DOHH2 (cell line): Measurements from ENCODE around the gene TRAT1.
"Not testable (repeated sequence)": the region's sequence is repeated elsewhere in the genome, so short reads cannot be mapped to it uniquely, and the experiment has no call there.

ENCODE experiments used
- H3F3A ChIP-seq: fragments of 200-600 bp; sonication (generic), shearing (Covaris generic); 2 replicates; pipeline ENCODE4 v1.6.0; 2016; ENCODE audit warnings: antibody characterized with exemption, mild to moderate bottlenecking; ENCODE audit not compliant: control insufficient read depth, insufficient read depth
- H3K27ac ChIP-seq: fragments of 200-600 bp; sonication (generic); 2 replicates; pipeline ENCODE4 v1.5.1; 2014; ENCODE audit warnings: low read depth, mild to moderate bottlenecking, low read length, moderate library complexity
- H3K27me3 ChIP-seq: fragments of 200-600 bp; sonication (generic); 2 replicates; pipeline ENCODE4 v1.6.1; 2014; ENCODE audit warnings: mild to moderate bottlenecking, low read length, mixed read lengths; ENCODE audit not compliant: control insufficient read depth
- H3K36me3 ChIP-seq: fragments of 200-600 bp; sonication (generic); 2 replicates; pipeline ENCODE4 v1.6.1; 2014; ENCODE audit warnings: mild to moderate bottlenecking, low read length, moderate library complexity, mixed read lengths; ENCODE audit not compliant: control insufficient read depth
- H3K4me1 ChIP-seq: fragments of 200-600 bp; sonication (generic); 2 replicates; pipeline ENCODE4 v1.6.1; 2014; ENCODE audit warnings: mild to moderate bottlenecking, low read length, mixed read lengths; ENCODE audit not compliant: control insufficient read depth
- H3K4me2 ChIP-seq: fragments of 200-600 bp; sonication (generic); 2 replicates; pipeline ENCODE4 v1.6.0; 2014; ENCODE audit warnings: mild to moderate bottlenecking, low read length, moderate library complexity
- H3K4me3 ChIP-seq: fragments of 200-600 bp; sonication (generic); 2 replicates; pipeline ENCODE4 v1.5.1; 2014; ENCODE audit warnings: mild to moderate bottlenecking, low read length, mixed read lengths
- H3K79me2 ChIP-seq: fragments of 200-600 bp; sonication (generic); 2 replicates; pipeline ENCODE4 v1.6.1; 2014; ENCODE audit warnings: mild to moderate bottlenecking, low read length, mixed read lengths; ENCODE audit not compliant: control insufficient read depth
- H3K9me2 ChIP-seq: fragments of 200-600 bp; sonication (generic); replicated peaks from 2 replicates; pipeline ENCODE4 v1.6.1; 2014; ENCODE audit warnings: mild to moderate bottlenecking, low read length, mixed read lengths; ENCODE audit not compliant: control insufficient read depth
- H3K9me3 ChIP-seq: fragments of 200-600 bp; sonication (generic); 2 replicates; pipeline ENCODE4 v1.6.1; 2014; ENCODE audit warnings: antibody characterized with exemption, low read length, mixed read lengths; ENCODE audit not compliant: control insufficient read depth, insufficient read depth
- H4K20me1 ChIP-seq: fragments of 200-600 bp; sonication (generic); 2 replicates; pipeline ENCODE4 v1.6.0; 2014; ENCODE audit warnings: low read depth, mild to moderate bottlenecking, antibody characterized with exemption, low read length, moderate library complexity; ENCODE audit not compliant: control insufficient read depth, insufficient read depth
- CTCF ChIP-seq: fragments of 200-600 bp; sonication (generic); IDR thresholded peaks from one replicate; pipeline ENCODE4 v1.5.1; 2014; ENCODE audit warnings: antibody characterized with exemption, mild to moderate bottlenecking, low read depth, low read length; ENCODE audit not compliant: poor library complexity, severe bottlenecking
- EZH2phosphoT487 ChIP-seq: fragments of 200-600 bp; sonication (generic); IDR thresholded peaks from 2 replicates; pipeline ENCODE4 v1.6.1; 2017; ENCODE audit warnings: borderline replicate concordance, mild to moderate bottlenecking, antibody characterized with exemption, low read length, moderate library complexity, mixed read lengths

The TRAT1 gene

GRCh38 chr3:108806316-108806715 lies 16.3 kb upstream of the TRAT1 start:
- Histone ChIP-seq H4K20me1 (no peaks in the 10 kb centered on the region), H3K4me1 (no peaks in the 10 kb centered on the region), H3K9me2 (no peaks in the 10 kb centered on the region), H3K27ac (no peak overlapping the region), H3K27me3 (no peaks in the 10 kb centered on the region), H3K4me2 (no peak overlapping the region), H3K9me3 (no peaks in the 10 kb centered on the region), H3K36me3 (no peaks in the 10 kb centered on the region), H3F3A (no peaks in the 10 kb centered on the region), H3K4me3 (no peak overlapping the region), H3K79me2 (no peaks in the 10 kb centered on the region)
- TF ChIP-seq CTCF (no peak), EZH2phosphoT487 (no peak)

DNA sequence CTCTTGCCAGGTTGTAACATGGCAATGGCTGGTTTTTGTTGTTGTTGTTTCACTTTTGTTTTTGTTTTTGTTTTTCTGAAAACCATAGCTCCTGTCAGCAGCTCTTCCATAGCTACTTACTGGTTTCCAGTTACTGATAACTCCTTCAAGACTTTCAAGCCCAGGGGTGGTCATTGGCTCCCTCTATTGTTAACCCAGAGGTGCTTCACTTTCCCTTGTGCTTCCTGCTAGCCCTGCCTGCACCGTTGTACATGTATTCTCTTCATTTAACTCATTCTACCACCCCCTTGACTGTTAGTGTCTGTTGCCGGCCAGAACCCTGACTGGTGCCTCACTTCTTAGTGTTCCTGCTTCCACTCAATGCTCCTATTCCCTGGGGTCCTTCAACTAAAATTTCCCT lies 4.2 kb upstream of the TRAT1 start:
- Histone ChIP-seq H3K4me1 (no peaks in the 10 kb centered on the region), H3K9me2 (no peaks in the 10 kb centered on the region), H4K20me1 (no peaks in the 10 kb centered on the region), H3K27me3 (no peaks in the 10 kb centered on the region), H3K36me3 (no peaks in the 10 kb centered on the region), H3K79me2 (no peaks in the 10 kb centered on the region), H3F3A (no peaks in the 10 kb centered on the region), H3K4me2 (no peak overlapping the region), H3K9me3 (no peaks in the 10 kb centered on the region), H3K4me3 (no peak overlapping the region), H3K27ac (no peak overlapping the region)
- TF ChIP-seq CTCF (no peak), EZH2phosphoT487 (no peak)

GRCh38 chr3:108820586-108820985 lies 2.0 kb upstream of the TRAT1 start:
- no peaks in the 10 kb centered on the region for H3K79me2 ChIP-seq
- no peaks in the 10 kb centered on the region for H3K27me3 ChIP-seq
- H3K4me2 ChIP-seq = no peak overlapping the region
- H3K4me3 ChIP-seq = no peak overlapping the region
- H4K20me1 ChIP-seq = no peaks in the 10 kb centered on the region
- no peaks in the 10 kb centered on the region for H3K4me1 ChIP-seq
- TF ChIP-seq EZH2phosphoT487 (no peak), CTCF (no peak)
- no peak overlapping the region for H3K27ac ChIP-seq
- no peaks in the 10 kb centered on the region for H3K36me3 ChIP-seq
- H3F3A ChIP-seq = no peaks in the 10 kb centered on the region
- H3K9me2 ChIP-seq = no peaks in the 10 kb centered on the region
- no peaks in the 10 kb centered on the region for H3K9me3 ChIP-seq

- Histone ChIP-seq H3F3A (no peaks in the 10 kb centered on the region), H4K20me1 (no peaks in the 10 kb centered on the region), H3K4me3 (no peak overlapping the region), H3K9me2 (no peaks in the 10 kb centered on the region), H3K27me3 (no peaks in the 10 kb centered on the region), H3K36me3 (no peaks in the 10 kb centered on the region), H3K4me2 (no peak overlapping the region), H3K79me2 (no peaks in the 10 kb centered on the region), H3K27ac (no peak overlapping the region), H3K4me1 (no peaks in the 10 kb centered on the region), H3K9me3 (no peaks in the 10 kb centered on the region)
- TF ChIP-seq EZH2phosphoT487 (no peak), CTCF (no peak)
Observed at GRCh38 chr3:108823227-108823626, 641 bp downstream of the TRAT1 start.

GRCh38 chr3:108823803-108824202 lies 1.2 kb downstream of the TRAT1 start:
- not testable (repeated sequence) for H3K27me3 ChIP-seq, H3K9me3 ChIP-seq, H3F3A ChIP-seq, H3K4me2 ChIP-seq, H3K79me2 ChIP-seq, H3K27ac ChIP-seq, H3K9me2 ChIP-seq, H3K4me3 ChIP-seq, H3K4me1 ChIP-seq, H4K20me1 ChIP-seq, H3K36me3 ChIP-seq
